HG03521 (cell line): ENCODE measurements around the gene SH3PXD2A.
"Not testable (repeated sequence)": the region's sequence is repeated elsewhere in the genome, so short reads cannot be mapped to it uniquely, and the experiment has no call there.

ENCODE experiments used
- ATAC-seq: cut with Tn5 transposase; IDR thresholded peaks from one replicate; pipeline ENCODE4 v1.9.1; 2021; ENCODE audit warnings: mild to moderate bottlenecking, moderate library complexity; ENCODE audit not compliant: unreplicated experiment

The SH3PXD2A gene

DNA sequence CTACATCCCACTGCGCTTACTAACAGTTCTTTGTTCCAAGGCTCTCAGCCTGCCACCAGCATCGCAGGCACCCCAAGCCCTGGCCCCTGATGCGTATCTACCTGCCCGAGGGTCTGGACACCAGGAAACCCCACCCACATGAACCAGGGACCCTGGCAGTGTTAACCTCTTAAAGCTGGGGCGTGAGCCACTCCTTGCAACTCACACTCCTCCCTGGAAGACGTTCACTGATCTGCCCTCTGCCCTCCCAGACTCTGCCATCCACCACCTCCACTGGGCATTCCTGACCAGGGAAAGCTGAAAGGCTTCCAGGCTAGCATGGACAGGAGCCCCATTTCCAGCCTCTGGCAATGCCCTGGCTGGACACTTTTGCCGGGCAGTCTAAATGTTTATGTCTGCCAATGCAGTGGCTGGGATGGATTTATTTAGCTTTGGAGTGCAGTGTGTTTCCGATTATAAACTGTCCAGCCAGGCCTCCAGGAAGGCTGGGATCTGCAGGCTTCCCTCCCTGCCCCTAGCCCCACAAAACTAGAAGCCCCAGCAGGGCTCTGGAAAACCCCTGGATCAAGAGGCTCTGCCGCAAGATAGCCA, 244.4 kb downstream of the SH3PXD2A start:
- ATAC-seq, result no peak

GRCh38 chr10:103610083-103610472, 245.3 kb downstream of the SH3PXD2A start:
- no peak for ATAC-seq

- ATAC-seq, result no peak
Measured at GRCh38 chr10:103609231-103610082, 245.9 kb downstream of the SH3PXD2A start.

- ATAC-seq, result not testable (repeated sequence)
Measured at GRCh38 chr10:103608056-103608455, 247.3 kb downstream of the SH3PXD2A start.

DNA sequence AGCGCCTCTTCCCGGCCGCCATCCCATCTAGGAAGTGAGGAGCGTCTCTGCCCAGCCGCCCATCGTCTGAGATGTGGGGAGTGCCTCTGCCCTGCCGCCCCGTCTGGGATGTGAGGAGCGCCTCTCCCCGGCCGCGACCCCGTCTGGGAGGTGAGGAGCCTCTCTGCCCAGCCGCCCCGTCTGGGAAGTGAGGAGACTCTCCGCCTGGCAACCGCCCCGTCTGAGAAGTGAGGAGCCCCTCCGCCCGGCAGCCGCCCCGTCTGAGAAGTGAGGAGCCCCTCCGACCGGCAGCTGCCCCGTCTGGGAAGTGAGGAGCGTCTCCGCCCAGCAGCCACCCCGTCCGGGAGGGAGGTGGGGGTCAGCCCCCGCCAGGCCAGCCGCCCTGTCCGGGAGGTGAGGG, 248.3 kb downstream of the SH3PXD2A start:
- not testable (repeated sequence) for ATAC-seq

GRCh38 chr10:103606097-103606438, 249.3 kb downstream of the SH3PXD2A start:
- not testable (repeated sequence) for ATAC-seq

GRCh38 chr10:103605359-103606096, 249.8 kb downstream of the SH3PXD2A start:
- ATAC-seq, result no peak

DNA sequence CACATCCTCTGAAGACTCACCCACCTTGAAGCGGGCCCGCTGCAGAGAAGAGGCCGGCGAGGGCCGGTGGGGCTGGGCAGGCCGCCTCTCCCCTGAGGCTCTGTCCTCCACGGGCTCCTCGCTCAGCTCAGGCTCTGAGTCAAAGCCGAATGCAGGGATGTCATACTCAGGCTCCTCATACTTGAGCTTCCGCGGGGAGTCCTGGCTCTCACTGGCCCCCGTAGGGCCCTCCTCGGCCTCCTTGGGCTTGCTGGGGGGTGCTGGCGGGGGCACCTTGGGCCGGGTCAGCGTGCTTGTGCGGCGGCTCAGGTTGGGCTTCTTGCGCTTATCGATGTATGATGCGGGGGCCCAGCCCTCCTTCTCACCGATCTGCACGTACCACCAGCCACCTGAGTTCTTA, 252.0 kb downstream of the SH3PXD2A start:
- no peak for ATAC-seq

- no peak for ATAC-seq
Measured at GRCh38 chr10:103602852-103603155, 252.6 kb downstream of the SH3PXD2A start.

GRCh38 chr10:103602028-103602851, 253.1 kb downstream of the SH3PXD2A start:
- ATAC-seq, result no peak

DNA sequence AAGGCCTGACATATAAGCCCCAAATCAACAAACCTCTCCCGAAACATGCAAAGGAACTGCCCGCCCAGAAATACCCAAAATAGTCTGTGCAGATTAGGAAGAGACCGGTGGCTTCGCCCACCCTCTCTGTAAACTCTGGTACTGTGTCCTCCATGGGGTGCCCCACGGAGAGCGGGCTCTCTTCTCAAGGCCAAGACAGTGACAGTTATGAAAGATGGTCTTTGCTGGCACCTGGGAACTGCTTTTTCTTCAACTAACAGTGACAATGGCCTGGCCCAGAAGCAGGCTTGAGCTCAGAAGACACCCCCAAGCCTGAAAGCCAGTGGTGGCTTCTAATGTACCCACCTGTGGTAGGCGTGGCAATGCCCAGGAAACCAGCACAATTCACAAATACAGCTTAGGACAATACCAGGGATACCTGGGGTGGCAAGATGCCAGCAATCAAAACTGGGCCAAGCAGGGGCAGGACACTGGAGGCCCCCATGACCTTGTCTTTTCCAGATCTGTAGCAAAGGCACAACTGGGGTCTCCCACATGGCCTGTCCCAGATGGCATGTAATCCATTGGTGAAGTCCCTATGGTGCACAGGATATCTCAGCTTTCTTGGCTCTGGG, 254.3 kb downstream of the SH3PXD2A start:
- no peak for ATAC-seq

DNA sequence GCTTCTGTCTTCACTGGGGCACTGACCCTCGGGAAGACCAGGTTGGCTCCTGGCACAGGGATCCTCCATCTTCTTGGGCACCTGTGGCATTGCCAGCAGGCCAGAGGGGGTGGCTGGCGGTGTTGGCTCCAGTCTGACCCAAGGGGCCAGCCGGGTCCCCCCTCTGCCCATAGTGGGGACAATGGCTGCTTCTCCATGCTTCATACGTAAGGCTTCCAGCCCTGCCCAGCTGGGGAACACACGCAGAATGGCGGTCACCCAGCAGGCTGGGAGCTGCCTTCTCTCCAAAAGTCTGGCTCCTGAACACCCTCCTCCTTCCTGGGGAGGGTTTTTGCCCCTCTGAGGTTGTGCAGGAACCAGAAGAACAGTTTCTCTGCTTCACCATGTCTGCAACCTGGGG, 255.1 kb downstream of the SH3PXD2A start:
- no peak for ATAC-seq

- ATAC-seq, result no peak
Measured at GRCh38 chr10:103599907-103600306, 255.5 kb downstream of the SH3PXD2A start.

- ATAC-seq, result no peak
Measured at GRCh38 chr10:103599211-103599610, 256.2 kb downstream of the SH3PXD2A start.

DNA sequence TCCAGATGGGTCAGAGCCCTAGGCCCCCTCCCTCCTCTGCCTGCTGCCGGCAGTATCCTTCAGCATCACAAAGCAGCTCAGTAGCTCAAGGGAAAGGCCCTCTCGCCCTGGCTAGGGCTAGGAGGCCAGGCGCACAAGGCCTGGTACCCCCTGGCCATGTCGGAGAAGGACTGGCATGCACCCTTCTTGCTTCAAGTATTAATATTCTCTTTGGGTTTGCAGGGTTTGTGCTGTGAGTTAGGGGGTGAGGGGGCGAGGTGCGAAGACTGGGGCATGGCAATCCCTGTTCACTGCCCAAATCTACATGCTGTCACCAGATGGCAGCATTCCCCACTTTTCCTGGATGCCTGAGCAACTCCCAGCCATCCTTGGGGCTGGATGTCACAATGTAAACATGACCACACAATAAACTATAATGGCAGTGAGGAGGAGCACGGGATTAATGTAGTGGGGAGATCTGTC, 256.7 kb downstream of the SH3PXD2A start:
- no peak for ATAC-seq

GRCh38 chr10:103597003-103597402, 258.4 kb downstream of the SH3PXD2A start:
- ATAC-seq, result no peak

- ATAC-seq, result no peak
Measured at GRCh38 chr10:103595933-103596726, 259.2 kb downstream of the SH3PXD2A start.

- ATAC-seq, result no peak
Measured at GRCh38 chr10:103593022-103593570, 262.3 kb downstream of the SH3PXD2A start.

GRCh38 chr10:103592186-103593021, 263.0 kb downstream of the SH3PXD2A start:
- ATAC-seq, result no peak
